NOMO-1 treated with dmso at 0.1 percent for 144 hours (cell line): ENCODE measurements around the gene RNF224.

ENCODE experiments used
- DNase-seq: peaks from one replicate; lab custom pipeline; 2025; ENCODE audit not compliant: unreplicated experiment; lab: John Stamatoyannopoulos, UW

Gene RNF224

DNA sequence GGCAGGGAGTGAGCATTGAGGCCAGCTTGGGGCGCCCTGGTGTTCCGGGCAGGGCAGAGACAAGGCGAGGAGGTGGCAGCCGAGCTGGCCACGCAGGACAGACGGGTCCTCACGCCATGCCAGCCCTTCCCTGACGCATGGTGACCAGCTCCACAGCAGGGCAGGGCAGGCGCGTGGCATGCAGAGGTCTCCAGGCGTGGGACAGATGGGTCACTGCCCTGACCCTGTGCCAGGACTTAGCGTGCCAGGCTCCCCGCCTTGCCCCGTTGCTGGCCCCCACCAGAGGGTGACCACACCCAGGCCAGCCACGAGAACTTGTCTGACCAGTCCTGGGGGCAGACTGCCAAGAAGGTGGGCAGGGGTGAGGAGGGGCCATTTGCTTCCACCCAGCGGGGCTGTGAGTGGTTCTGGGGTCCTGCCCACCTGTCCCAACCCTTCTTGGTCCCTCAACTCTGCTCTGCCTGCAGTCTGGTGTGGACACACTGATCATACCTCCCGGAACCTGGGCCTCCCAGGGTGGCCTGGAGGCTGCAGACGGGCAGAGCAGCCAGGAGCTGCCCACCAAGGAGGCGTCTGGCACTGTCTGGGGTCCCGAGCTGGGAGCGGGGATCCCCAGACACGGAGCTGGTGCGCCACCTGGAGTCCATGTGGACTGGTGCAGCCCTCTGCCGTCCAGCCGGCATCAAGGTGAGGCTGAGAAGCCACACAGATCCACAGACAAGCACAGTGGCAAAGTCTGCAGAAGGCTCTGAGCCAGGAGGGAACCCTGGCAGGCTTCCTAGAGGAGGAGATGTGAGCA is at the start of gene RNF224:
Gene RNF224 (plus strand): TSS at position 449 of the 799 bp plus-strand sequence. CDS start 834 bp downstream, outside the sequence.
- DNase-seq: peak; percentile 67

DNA sequence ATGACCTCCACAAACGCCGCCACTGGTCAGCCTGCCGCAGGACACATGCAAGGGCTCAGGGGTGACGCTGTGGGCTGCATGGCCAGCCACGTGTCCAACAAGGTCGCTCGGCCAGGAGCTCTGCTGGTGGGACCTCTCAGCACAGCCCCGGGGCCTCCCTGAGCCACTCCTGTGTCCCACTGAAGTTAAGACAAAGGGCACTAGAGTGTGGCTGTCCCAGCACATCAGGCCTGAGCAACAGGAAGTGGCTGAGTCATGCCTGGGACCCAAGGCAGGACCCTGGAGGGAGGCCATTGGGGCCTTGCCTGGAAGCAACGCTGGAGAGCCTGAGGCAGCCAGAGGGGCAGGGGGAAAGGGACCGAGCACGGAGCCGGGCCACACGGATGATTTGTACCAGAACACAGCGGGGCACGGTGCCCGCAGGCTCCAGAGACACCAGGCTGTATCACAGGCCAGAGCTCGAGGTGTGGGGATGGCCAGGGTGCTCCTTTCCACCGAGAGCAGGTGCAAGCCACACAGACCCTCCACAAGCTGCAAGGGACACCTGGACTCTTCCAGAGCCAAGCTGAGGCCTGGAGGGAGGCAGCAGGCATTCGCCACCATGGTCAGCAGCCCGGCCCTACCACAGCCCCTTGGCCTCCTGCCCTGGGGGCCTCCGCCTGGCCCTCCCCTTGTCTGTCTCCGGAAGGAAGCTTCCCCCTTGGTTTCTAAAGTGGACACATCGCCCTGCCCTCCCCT is 48.9 kb upstream of the RNF224 start:
- no peak for DNase-seq

DNA sequence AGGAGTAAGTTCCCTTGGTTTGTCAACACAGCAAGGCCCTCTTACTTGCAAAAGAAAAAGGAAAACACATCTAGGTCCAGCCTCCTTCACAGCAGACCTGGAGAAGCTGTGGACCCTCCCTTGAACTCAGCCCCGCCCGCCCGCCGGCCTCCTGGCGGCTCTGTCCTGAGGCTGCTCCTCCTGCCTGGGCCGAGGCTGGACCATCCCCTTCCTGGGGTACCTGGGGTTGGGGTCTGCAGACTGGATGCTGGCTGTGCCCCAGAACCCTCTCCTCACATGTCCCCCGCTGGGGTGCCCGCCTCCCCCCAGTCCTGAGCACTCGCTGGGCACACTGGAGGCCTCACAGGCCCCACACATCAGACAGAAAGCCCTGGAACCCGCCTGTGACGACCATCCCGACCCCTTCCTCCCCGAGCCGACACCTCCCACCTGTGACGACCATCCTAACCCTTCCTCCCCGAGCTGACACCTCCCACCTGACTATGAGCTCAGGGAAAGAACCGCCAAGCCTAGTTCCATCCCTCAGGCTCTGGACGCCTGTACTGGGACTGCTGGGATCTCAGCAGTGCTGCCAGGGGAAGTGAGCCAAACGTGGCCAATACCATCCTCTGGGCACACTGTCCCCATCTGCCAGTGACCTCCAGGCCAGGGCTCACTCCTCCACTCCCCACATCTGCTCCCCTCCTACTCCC is 48.2 kb upstream of the RNF224 start:
- no peak for DNase-seq

DNA sequence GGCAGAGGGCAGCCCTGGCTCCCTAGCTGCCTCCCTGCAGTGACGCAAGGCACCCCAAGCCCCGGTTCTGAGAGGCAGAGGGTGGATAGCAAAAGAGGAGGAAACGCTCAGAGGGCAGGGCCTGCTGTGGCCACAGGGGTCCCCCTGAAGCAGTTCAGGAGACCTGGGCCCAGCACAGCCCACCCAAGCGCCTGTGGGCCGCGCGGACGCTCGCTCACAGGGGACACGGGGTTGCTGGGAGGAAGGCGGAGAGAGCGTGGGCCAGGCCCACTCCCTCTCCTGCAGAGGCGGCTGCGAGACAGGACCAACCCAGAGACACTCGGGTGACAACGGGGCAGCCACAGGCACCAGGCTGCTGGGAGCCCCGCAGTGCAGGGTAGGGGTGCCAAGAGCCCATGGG is 47.5 kb upstream of the RNF224 start:
- no peak for DNase-seq

DNA sequence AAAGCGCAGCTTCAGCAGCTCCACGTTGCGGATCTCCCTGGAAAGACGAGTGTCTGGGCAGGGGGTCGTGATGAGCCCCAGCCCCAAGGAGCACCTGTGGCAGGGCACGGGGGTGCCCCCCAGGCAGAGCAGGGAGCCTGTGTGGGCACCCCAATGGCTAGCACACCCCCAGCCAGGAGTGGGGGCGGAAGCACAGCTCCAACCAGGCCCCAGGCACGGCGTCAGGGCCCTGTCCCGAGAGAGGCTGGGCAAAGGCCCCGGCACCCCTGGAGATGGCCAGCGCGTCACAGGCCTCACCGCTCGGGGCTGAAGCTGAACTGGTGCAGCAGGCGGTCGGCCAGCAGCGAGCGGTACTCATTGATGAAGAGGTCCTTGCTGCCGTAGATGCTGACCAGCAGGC is 46.8 kb upstream of the RNF224 start:
- no peak for DNase-seq

DNA sequence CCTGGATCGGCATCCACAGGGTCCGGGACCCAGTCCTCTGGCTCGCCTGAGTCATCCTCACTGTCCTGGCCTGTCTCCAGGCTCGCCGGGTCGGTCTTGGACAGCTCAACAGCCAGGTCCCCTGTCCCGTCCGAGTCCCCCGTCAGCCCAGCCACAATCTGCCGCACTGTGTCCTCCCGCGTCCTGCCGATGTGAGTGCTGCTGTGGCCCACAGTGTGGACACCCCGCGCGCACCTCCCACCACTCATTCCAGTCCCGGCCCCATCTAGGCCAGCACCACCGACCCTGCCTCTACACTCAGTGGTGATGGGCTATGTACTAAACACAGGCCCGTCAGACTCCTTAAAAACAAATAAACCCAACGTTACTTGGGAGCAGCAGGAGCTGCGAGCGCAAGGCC is 45.6 kb upstream of the RNF224 start:
- no peak for DNase-seq

DNA sequence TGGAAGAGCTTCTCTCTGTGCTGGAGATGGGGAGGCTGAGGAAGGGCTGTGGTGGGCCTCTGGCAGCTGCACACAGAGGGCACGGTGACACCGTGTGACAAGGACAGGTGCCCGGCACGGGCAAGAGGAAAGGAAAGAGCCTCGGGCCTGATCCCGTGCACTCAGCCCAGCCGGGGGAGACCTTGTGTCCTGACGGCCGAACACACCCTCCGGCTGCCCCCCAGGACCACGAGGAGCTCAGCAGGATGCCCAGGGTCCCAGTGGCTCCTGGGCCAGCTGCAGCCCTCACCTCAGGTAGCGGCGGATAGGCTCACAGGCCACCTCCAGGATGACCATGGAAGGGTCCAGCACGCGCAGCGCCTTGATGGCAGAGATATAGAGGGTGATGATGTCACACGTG is 44.5 kb upstream of the RNF224 start:
- DNase-seq: no peak

DNA sequence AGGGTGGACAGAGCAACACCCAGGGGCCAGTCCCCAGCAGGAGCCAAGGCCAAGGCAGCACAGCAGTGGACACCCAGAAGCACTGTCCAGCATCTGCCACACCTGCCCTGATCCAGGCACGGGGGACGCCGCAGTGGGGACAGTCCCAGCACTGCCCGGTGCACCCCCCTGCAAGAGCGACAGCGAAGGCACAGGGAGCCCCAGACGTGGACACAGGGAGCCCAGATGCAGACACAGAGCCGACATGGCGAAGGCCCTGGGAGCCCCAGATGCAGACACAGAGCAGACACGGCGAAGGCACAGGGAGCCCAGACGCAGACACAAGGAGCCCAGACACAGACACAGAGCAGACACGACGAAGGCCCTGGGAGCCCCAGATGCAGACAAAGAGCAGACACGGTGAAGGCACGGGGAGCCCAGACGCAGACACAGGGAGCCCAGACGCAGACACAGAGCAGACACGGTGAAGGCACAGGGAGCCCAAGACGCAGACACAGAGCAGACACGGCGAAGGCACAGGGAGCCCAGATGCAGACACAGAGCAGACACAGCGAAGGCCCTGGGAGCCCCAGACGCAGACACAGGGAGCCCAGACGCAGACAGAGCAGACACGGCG is 43.2 kb upstream of the RNF224 start:
- no peak for DNase-seq

DNA sequence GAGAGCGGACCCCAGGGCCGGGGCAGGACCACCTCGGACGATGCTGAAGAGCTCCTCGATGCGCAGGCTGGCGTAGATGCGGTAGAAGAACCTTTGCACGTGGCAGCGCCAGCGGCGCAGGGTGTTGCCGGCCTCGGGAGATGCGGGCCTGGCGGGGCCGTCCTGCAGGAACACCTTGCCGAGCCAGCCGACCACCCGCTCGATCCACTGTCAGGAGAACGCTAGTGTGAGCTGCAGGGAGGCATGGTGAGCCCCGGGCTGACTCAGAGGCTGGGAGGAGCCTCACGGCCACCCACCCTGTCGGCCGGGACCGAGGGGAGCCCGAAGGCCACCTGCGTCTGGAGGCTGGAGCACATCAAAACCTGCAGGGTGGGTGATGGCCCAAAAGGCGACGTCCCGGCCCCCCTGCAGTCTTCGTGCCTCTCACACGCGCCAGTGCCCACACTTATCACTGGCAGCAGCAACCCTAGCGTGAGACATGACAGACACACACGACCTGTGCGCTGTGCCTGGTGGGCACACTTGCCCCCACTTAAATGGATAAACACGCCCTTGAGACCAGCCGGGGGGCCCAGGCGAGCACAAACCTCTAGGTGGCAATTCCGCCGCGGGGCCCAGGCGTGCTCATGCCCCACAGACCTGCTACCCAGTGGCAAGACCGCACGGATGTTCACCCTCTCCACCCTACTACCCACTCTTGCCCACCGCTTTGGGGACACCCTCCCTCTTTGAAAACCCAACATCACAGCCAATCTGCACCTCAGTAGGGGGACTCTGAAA is 42.2 kb upstream of the RNF224 start:
- DNase-seq: no peak

DNA sequence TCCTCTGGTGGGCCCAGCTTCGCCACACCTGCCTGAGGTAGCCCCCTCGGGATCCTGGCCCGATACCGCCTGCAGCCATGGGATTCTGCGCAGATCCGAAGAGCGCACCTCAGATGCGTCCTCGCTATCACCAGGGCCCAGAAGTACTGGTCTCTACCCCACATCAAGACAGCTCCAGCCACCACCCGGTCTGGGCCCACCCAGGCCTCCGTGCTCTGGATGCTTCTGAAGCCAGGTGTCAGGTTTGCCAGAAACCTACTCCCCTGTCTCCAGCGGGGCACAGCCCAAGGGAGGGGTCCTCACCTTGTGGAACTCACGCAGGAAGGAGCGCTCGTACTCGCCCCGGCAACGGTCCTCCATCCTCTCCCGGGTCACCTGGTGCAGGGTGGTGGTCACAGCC is 41.4 kb upstream of the RNF224 start:
- DNase-seq: no peak

DNA sequence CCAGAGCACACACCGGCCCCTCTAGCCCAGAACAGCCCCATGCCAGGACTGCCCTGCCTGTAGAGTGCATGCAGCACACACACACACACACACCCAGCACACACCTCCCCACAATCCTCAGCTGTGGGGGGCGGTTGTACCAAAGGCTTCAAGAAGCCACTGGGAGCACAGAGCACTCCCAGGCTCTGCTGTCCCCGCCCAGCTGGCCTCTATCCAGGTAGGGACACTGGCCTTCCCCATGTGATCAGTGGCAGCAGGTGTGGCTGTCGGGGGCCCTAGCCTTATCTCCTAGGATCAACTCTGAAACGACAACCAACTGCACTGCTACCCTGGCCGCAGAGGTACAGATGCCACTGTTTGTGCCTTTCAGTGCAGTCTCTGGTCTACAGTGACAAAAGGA is 40.9 kb upstream of the RNF224 start:
- DNase-seq: no peak

DNA sequence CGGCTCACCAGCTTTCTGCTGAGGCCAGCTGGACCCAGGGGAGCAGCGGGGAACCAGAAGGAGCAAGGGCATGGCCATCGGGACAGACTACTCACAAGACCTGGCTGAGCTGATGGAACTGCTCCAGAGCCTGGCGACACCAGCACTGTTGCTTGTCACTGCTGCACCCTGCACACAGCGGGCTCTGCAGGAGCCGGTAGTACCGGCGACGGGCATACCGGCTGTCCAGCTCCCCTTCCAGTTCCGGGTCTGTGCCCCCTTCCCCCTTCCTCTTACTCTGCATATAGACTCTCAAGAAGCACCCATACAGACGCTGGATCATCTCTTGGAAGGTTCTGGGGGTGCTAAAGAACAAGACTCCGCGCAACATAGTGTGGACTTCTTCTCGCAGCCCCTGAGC is 39.9 kb upstream of the RNF224 start:
- DNase-seq: no peak

DNA sequence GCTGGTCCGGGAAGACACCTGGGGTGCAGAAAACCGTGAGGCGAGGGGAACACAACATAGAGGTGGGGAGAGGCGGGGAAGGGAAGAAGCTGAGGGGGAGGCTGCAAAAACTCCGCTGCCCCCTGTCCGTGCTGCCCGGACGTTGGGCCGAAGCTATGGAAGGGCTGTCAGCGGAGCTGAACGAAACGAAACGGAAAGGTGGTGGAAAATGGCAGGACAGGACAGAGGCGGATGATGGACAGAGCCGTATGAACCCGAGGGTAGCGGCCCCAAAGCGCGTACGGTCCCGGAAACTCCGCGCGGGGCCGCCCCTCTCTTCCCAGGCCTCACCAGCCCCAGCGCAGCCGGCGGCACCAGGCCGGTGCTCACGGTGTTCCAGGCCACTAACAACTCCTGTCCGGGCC is 39.2 kb upstream of the RNF224 start:
- DNase-seq: no peak

DNA sequence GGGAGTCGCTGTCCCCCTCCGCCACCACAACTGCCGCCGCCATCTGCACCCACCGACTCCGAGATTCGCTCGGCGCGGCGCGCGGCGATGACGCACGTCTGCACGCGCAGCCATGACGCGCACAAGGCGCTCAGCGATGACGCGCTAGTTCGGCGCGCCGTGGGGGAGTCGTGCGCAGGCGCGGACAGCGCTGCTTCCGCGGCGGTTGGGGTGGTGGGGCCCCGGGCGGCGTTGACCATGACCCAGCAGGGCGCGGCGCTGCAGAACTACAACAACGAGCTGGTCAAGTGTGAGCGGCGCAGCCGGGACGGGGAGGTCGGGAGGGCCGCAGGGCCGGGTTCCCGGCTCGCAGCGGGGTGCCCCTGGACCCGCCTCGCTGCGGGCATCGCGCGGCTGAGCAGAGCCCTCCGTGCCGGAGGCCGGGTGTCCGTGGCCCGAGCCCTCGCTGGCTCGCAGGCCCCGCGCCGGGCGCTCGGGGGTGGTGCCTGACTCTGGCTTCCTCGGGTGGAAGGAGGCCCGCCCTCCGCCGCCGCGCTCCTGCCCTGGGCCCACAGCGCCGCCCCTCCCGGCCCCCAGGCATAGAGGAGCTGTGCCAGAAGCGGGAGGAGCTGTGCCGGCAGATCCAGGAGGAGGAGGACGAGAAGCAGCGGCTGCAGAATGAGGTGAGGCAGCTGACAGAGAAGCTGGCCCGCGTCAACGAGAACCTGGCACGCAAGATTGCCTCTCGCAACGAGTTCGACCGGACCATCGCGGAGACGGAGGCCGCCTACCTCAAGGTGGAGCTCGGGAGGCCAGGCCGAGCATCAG is 38.6 kb upstream of the RNF224 start, which contains the start of the genes ANAPC2 and SSNA1:
Gene ANAPC2 (minus strand): TSS at position 71 of the 807 bp plus-strand sequence. CDS start 28 bp downstream, at position 43.
Gene SSNA1 (plus strand): TSS at position 187 of the 807 bp plus-strand sequence. CDS start 51 bp downstream, at position 238.
- peak; percentile 93 for DNase-seq

DNA sequence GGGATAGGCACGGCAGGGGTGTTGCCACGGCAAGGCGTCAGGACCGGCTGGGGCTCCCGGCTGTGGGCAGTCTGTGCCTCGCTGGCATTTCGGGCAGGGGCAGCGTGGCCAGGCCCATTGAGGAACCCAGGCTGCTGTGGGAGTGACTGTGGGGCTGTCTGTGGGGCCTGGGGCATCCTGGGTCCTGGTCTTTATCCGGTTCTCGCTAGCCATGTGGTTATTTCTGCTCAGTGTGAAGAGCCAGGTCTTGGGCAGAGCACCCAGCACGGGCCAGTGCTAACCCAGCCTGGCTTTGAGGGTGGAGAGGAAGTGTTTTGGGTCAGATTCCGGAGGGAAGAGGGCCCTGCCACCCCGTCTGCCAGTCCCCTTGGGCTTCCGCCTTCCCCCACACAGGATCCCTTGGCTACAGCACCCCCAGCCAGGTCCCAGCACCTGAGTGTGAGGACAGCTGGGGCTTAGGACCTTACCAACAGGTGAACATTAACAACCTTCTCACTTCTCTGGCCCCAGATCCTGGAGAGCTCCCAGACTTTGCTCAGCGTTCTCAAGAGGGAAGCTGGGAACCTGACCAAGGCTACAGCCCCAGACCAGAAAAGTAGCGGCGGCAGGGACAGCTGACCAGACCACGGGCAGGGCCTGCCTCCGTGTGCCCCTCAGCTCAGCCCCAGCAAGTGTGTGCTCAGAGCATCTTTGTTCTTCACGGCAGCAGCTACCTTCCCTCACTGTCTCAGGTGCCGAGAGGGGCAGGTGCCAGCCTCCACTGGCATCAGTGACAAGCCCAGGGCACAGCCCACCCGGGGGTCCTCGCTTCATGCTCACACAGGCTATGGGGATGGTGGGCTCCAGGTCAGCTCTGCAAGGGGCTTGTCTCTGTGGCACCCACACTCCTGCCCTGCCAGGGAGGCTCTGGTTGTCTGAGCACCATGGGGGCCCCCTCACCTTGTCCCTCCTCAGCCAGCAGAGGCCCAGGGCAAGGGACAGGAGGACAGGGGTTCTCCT is 37.7 kb upstream of the RNF224 start:
- no peak for DNase-seq

DNA sequence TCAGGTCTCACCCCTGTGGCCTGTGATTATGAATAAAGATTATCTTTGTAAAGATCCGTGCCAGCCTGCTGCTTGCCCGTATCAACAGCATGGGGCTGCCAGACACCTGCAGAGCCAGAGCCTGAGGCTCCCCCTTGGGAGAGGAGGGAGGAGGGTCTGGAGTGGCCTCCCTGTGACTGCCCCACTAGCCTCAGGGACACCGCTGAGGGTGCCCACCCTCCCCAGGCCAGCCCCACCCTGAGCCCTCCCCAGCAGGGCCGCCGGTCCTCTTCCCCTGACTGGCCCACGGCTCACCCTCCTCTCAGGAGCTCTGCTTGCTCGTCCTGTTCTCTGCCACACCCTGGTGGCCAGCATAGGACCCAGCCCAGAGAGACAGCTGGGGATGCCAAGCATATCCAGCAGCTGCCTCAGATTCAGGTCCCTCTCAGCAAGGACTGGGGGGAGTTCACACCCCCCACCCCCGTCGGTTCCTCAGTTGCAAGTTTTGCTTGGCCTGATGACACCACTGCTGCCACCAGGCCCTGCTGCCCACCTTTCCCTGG is 36.9 kb upstream of the RNF224 start:
- no peak for DNase-seq

DNA sequence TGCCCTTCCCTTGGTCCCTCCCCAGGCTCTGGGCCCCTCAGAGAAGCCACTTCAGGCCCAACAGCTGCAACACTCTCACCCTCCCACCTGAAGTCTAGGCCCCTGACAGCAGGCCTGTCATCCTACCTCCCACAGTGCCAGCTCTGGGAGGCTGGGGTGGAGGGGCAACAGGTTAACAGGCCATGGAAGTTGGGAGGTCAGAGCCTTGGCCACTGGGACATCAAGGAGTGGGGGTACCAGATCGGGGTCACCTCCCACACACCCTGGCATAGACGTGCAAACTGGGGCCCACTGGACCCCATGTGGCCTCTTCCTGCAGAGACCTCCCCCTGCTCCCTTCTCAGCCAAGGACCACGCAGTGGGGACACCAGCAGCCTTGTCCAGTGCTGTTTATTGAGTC is 36.1 kb upstream of the RNF224 start:
- DNase-seq: no peak
